ENCODE measurements around the gene TK1.

The TK1 gene

GRCh38 chr17:78234261-78234865 is 47.5 kb upstream of the TK1 start:
- H2BK120ac ChIP-seq (ENCODE audit: low read depth, low read length) = no peak overlapping the region
- H3K79me1 ChIP-seq (ENCODE audit: low read depth, low read length) = peaks cover 1% of the 10 kb centered on the region
- no peak overlapping the region for H3K4me3 ChIP-seq (ENCODE audit: low read length in 2 of 2)
- no peak overlapping the region for H3K9ac ChIP-seq (ENCODE audit: low read depth, low read length, poor library complexity)
- peak overlapping the region; percentile 6 for H2AK5ac ChIP-seq (ENCODE audit: low read depth, low read length)
- H3K9me3 ChIP-seq (replicated peaks in 1 of 2; ENCODE audit: control insufficient read depth in 2 of 2, insufficient read depth in 1 of 2, low read depth in 1 of 2, low read length in 2 of 2) = peaks cover 0 to 3% of the 10 kb centered on the region in 2 donors
- DNase-seq (ENCODE audit: low spot score) = no peak
- no peak overlapping the region for H2BK5ac ChIP-seq (ENCODE audit: low read length)
- H3K4me2 ChIP-seq (ENCODE audit: insufficient read depth, low read length, poor library complexity, severe bottlenecking) = no peak overlapping the region
- H2BK15ac ChIP-seq (ENCODE audit: low read length) = peak overlapping the region; percentile 7
- no peak overlapping the region for H4K91ac ChIP-seq (ENCODE audit: low read depth, low read length, poor library complexity)
- H3K4ac ChIP-seq (ENCODE audit: low read length) = no peak overlapping the region
- H3K23ac ChIP-seq (ENCODE audit: low read depth, low read length, poor library complexity) = no peak overlapping the region
- H2AFZ ChIP-seq (ENCODE audit: low read length) = no peak overlapping the region
- H3K27me3 ChIP-seq (ENCODE audit: control insufficient read depth in 3 of 3, insufficient read depth in 3 of 3, low read depth in 1 of 3, low read length in 3 of 3) = peaks cover 6 to 55% (median 29%) of the 10 kb centered on the region in 3 experiments
- no peak overlapping the region for H3K27ac ChIP-seq (replicated peaks; ENCODE audit: low read length)
- no peak overlapping the region for H4K8ac ChIP-seq (ENCODE audit: low read depth, low read length)
- H3K18ac ChIP-seq (ENCODE audit: low read length) = peak overlapping the region; percentile 12
- no peak overlapping the region for H3K14ac ChIP-seq (ENCODE audit: low read length)
- H3K4me1 ChIP-seq (ENCODE audit: control insufficient read depth in 2 of 2, insufficient read depth in 1 of 2, low read depth in 1 of 2, low read length in 2 of 2) = peaks cover 0 to 7% of the 10 kb centered on the region in 2 donors
- H3K36me3 ChIP-seq (replicated peaks in 1 of 2; ENCODE audit: control insufficient read depth in 2 of 2, insufficient read depth in 2 of 2, low read length in 2 of 2) = no peaks in the 10 kb centered on the region
- WGBS, 2 donors (ENCODE audit: extremely low coverage in 2 of 2, insufficient read length in 2 of 2, insufficient replicate concordance in 1 of 2) = no CpG with 5 or more reads among the region's 17 CpGs
- no peak overlapping the region for H2BK12ac ChIP-seq (ENCODE audit: low read length)

GRCh38 chr17:78233678-78234077 is 46.8 kb upstream of the TK1 start:
- Histone ChIP-seq H4K91ac (ENCODE audit: low read depth, low read length, poor library complexity) (no peak overlapping the region), H3K18ac (ENCODE audit: low read length) (no peak overlapping the region), H2AFZ (ENCODE audit: low read length) (no peak overlapping the region), H2AK5ac (ENCODE audit: low read depth, low read length) (peak overlapping the region; percentile 6), H3K4ac (ENCODE audit: low read length) (no peak overlapping the region), H2BK120ac (ENCODE audit: low read depth, low read length) (no peak overlapping the region), H2BK15ac (ENCODE audit: low read length) (peak overlapping the region; percentile 7), H3K23ac (ENCODE audit: low read depth, low read length, poor library complexity) (peak overlapping the region; percentile 34), H3K14ac (ENCODE audit: low read length) (no peak overlapping the region), H4K8ac (ENCODE audit: low read depth, low read length) (no peak overlapping the region), H3K79me1 (ENCODE audit: low read depth, low read length) (peaks cover 1% of the 10 kb centered on the region), H3K9me3 (replicated peaks in 1 of 2; ENCODE audit: control insufficient read depth in 2 of 2, insufficient read depth in 1 of 2, low read depth in 1 of 2, low read length in 2 of 2) (peaks cover 0 to 3% of the 10 kb centered on the region in 2 donors), H3K27me3 (ENCODE audit: control insufficient read depth in 3 of 3, insufficient read depth in 3 of 3, low read depth in 1 of 3, low read length in 3 of 3) (peaks cover 6 to 50% (median 29%) of the 10 kb centered on the region in 3 experiments), H3K4me1 (ENCODE audit: control insufficient read depth in 2 of 2, insufficient read depth in 1 of 2, low read depth in 1 of 2, low read length in 2 of 2) (peaks cover 0 to 7% of the 10 kb centered on the region in 2 donors), H2BK12ac (ENCODE audit: low read length) (no peak overlapping the region), H3K36me3 (replicated peaks in 1 of 2; ENCODE audit: control insufficient read depth in 2 of 2, insufficient read depth in 2 of 2, low read length in 2 of 2) (no peaks in the 10 kb centered on the region), H2BK5ac (ENCODE audit: low read length) (no peak overlapping the region), H3K9ac (ENCODE audit: low read depth, low read length, poor library complexity) (no peak overlapping the region), H3K4me3 (ENCODE audit: low read length in 2 of 2) (no peak overlapping the region), H3K4me2 (ENCODE audit: insufficient read depth, low read length, poor library complexity, severe bottlenecking) (no peak overlapping the region), H3K27ac (replicated peaks; ENCODE audit: low read length) (no peak overlapping the region)
- whole genome bisulfite sequencing, 2 donors (ENCODE audit: extremely low coverage in 2 of 2, insufficient read length in 2 of 2, insufficient replicate concordance in 1 of 2) = no CpG with 5 or more reads among the region's 10 CpGs
- DNase-seq (ENCODE audit: low spot score) = no peak

- Histone ChIP-seq H3K4me3 (ENCODE audit: low read length in 2 of 2) (peak overlapping the region in 1 of 2 donors; percentile 37), H2BK120ac (ENCODE audit: low read depth, low read length) (no peak overlapping the region), H3K27me3 (ENCODE audit: control insufficient read depth in 3 of 3, insufficient read depth in 3 of 3, low read depth in 1 of 3, low read length in 3 of 3) (peaks cover 6 to 42% (median 29%) of the 10 kb centered on the region in 3 experiments), H3K36me3 (replicated peaks in 1 of 2; ENCODE audit: control insufficient read depth in 2 of 2, insufficient read depth in 2 of 2, low read length in 2 of 2) (no peaks in the 10 kb centered on the region), H4K8ac (ENCODE audit: low read depth, low read length) (no peak overlapping the region), H4K91ac (ENCODE audit: low read depth, low read length, poor library complexity) (no peak overlapping the region), H2BK12ac (ENCODE audit: low read length) (no peak overlapping the region), H3K4me2 (ENCODE audit: insufficient read depth, low read length, poor library complexity, severe bottlenecking) (no peak overlapping the region), H3K9me3 (replicated peaks in 1 of 2; ENCODE audit: control insufficient read depth in 2 of 2, insufficient read depth in 1 of 2, low read depth in 1 of 2, low read length in 2 of 2) (peaks cover 0 to 3% of the 10 kb centered on the region in 2 donors), H2BK5ac (ENCODE audit: low read length) (no peak overlapping the region), H3K14ac (ENCODE audit: low read length) (no peak overlapping the region), H3K23ac (ENCODE audit: low read depth, low read length, poor library complexity) (no peak overlapping the region), H3K4ac (ENCODE audit: low read length) (no peak overlapping the region), H3K79me1 (ENCODE audit: low read depth, low read length) (peaks cover 1% of the 10 kb centered on the region), H2AFZ (ENCODE audit: low read length) (no peak overlapping the region), H2AK5ac (ENCODE audit: low read depth, low read length) (no peak overlapping the region), H3K4me1 (ENCODE audit: control insufficient read depth in 2 of 2, insufficient read depth in 1 of 2, low read depth in 1 of 2, low read length in 2 of 2) (peaks cover 0 to 7% of the 10 kb centered on the region in 2 donors), H3K9ac (ENCODE audit: low read depth, low read length, poor library complexity) (no peak overlapping the region), H2BK15ac (ENCODE audit: low read length) (peak overlapping the region; percentile 23), H3K18ac (ENCODE audit: low read length) (no peak overlapping the region), H3K27ac (replicated peaks; ENCODE audit: low read length) (no peak overlapping the region)
- WGBS, 2 donors (ENCODE audit: extremely low coverage in 2 of 2, insufficient read length in 2 of 2, insufficient replicate concordance in 1 of 2) = no CpG with 5 or more reads among the region's 2 CpGs
- no peak for DNase-seq (ENCODE audit: low spot score)
Measured at GRCh38 chr17:78232859-78233173, 46.0 kb upstream of the TK1 start.

GRCh38 chr17:78231991-78232858 is 45.4 kb upstream of the TK1 start:
- no CpG with 5 or more reads among the region's 55 CpGs for WGBS, 2 donors (ENCODE audit: extremely low coverage in 2 of 2, insufficient read length in 2 of 2, insufficient replicate concordance in 1 of 2)
- Histone ChIP-seq H3K23ac (ENCODE audit: low read depth, low read length, poor library complexity) (no peak overlapping the region), H3K36me3 (replicated peaks in 1 of 2; ENCODE audit: control insufficient read depth in 2 of 2, insufficient read depth in 2 of 2, low read length in 2 of 2) (no peaks in the 10 kb centered on the region), H3K18ac (ENCODE audit: low read length) (peak overlapping the region; percentile 52), H3K27ac (replicated peaks; ENCODE audit: low read length) (no peak overlapping the region), H2AFZ (ENCODE audit: low read length) (peak overlapping the region; percentile 83), H3K27me3 (ENCODE audit: control insufficient read depth in 3 of 3, insufficient read depth in 3 of 3, low read depth in 1 of 3, low read length in 3 of 3) (peaks cover 6 to 39% (median 29%) of the 10 kb centered on the region in 3 experiments), H3K79me1 (ENCODE audit: low read depth, low read length) (peaks cover 1% of the 10 kb centered on the region), H2BK15ac (ENCODE audit: low read length) (peak overlapping the region; percentile 23), H3K9ac (ENCODE audit: low read depth, low read length, poor library complexity) (no peak overlapping the region), H3K4ac (ENCODE audit: low read length) (no peak overlapping the region), H2AK5ac (ENCODE audit: low read depth, low read length) (peak overlapping the region; percentile 21), H3K4me3 (ENCODE audit: low read length in 2 of 2) (peak overlapping the region in 1 of 2 donors; percentile 71), H2BK120ac (ENCODE audit: low read depth, low read length) (no peak overlapping the region), H3K4me1 (ENCODE audit: control insufficient read depth in 2 of 2, insufficient read depth in 1 of 2, low read depth in 1 of 2, low read length in 2 of 2) (peaks cover 0 to 6% of the 10 kb centered on the region in 2 donors), H3K9me3 (replicated peaks in 1 of 2; ENCODE audit: control insufficient read depth in 2 of 2, insufficient read depth in 1 of 2, low read depth in 1 of 2, low read length in 2 of 2) (peaks cover 0 to 3% of the 10 kb centered on the region in 2 donors), H4K8ac (ENCODE audit: low read depth, low read length) (no peak overlapping the region), H3K14ac (ENCODE audit: low read length) (no peak overlapping the region), H4K91ac (ENCODE audit: low read depth, low read length, poor library complexity) (no peak overlapping the region), H3K4me2 (ENCODE audit: insufficient read depth, low read length, poor library complexity, severe bottlenecking) (peak overlapping the region; percentile 58), H2BK5ac (ENCODE audit: low read length) (no peak overlapping the region), H2BK12ac (ENCODE audit: low read length) (no peak overlapping the region)
- DNase-seq (ENCODE audit: low spot score) = no peak
